K562 (cell line): ENCODE results near the gene TSPAN1. TPM values are rescaled to one million over a fixed set of nuclear protein-coding genes. Genes with fewer than 3 reads are reported as not detected.

Experiments used
- CC2D1A ChIP-seq: fragments of 450-650 bp; IDR thresholded peaks from 2 replicates; pipeline ENCODE4 v1.6.1; 2017; ENCODE audit warnings: mild to moderate bottlenecking
- CREM ChIP-seq: IDR thresholded peaks from 2 replicates; pipeline ENCODE4 v1.6.1; 2014; ENCODE audit warnings: antibody characterized with exemption, low read depth
- HMG20A ChIP-seq: fragments of 450-650 bp; formaldehyde crosslinking; conservative IDR thresholded peaks from 2 replicates; pipeline ENCODE4 v1.4.0; 2020; ENCODE audit warnings: mild to moderate bottlenecking, mixed read lengths
- KLF6 ChIP-seq: fragments of 250-450 bp; sonication (Bioruptor Pico); IDR thresholded peaks from 2 replicates; pipeline ENCODE4 v1.4.0; 2020; ENCODE audit warnings: mild to moderate bottlenecking, moderate library complexity, borderline replicate concordance
- NFE2 ChIP-seq: IDR thresholded peaks from 2 replicates; pipeline ENCODE4 v1.6.1; 2014; ENCODE audit warnings: antibody characterized with exemption, low read depth
- RB1 ChIP-seq: fragments of 450-650 bp; IDR thresholded peaks from 2 replicates; pipeline ENCODE4 v1.6.1; 2017; ENCODE audit warnings: low read depth, mild to moderate bottlenecking
- SIN3A ChIP-seq, 2 experiments: fragments of 150-350 bp in 1 of 2; IDR thresholded peaks; 2 replicates each; pipeline ENCODE4 v1.6.1; 2011 to 2016; ENCODE audit warnings: borderline replicate concordance in 2 of 2, low read depth in 2 of 2, low read length in 2 of 2, mild to moderate bottlenecking in 2 of 2, moderate library complexity in 2 of 2; ENCODE audit not compliant: control insufficient read depth in 1 of 2
- TAL1 ChIP-seq: fragments of 450-650 bp; IDR thresholded peaks from 2 replicates; pipeline ENCODE4 v1.6.1; 2016; ENCODE audit warnings: mild to moderate bottlenecking
- TRIM24 ChIP-seq, 2 experiments: fragments of 450-650 bp; IDR thresholded peaks; 2 replicates each; pipeline ENCODE4 v1.6.1; 2016
- U2AF2 ChIP-seq: fragments of 200-400 bp; formaldehyde crosslinking; optimal IDR thresholded peaks from 2 replicates; pipeline ENCODE3; 2017; ENCODE audit warnings: low read depth, mild to moderate bottlenecking, low read length
- polyA plus RNA-seq, 8 experiments: library from polyadenylated mRNA; depleted of rRNA in 4 of 8; stranded (reverse) in 5 of 8; unstranded in 3 of 8; fragments of >200 nt; fragmentation: Nextera tagmentation in 2 of 8; fragmentation: Illumina TruSeq in 1 of 8; extraction: Ambion mirVana in 2 of 8; extraction: Trizol in 1 of 8; gene quantifications; 2 replicates each; pipeline versions ENCODE4 v1.2.1 to v1.2.3, GENCODE V29; 2011 to 2014; ENCODE audit warnings: inconsistent platforms in 1 of 8, missing spikeins in 1 of 8
- total RNA-seq, 7 experiments: library from RNA; depleted of rRNA in 6 of 7; stranded (reverse); fragments of >200 nt in 6 of 7; fragmentation: Illumina TruSeq in 2 of 7; extraction: Trizol in 2 of 7; gene quantifications; 2 replicates each; pipeline versions ENCODE4 v1.2.1 to v1.2.3, GENCODE V29; 2011 to 2021; ENCODE audit warnings: low replicate concordance in 1 of 7
- TF ChIP-seq, protein P1 (sequence below), 2 experiments: fragments of 450-650 bp; formaldehyde crosslinking in 1 of 2; IDR thresholded peaks; 2 replicates each; pipeline versions ENCODE4 v1.4.0 to v1.6.1; 2014 to 2020; ENCODE audit warnings: mild to moderate bottlenecking in 2 of 2, borderline replicate concordance in 1 of 2, low read depth in 1 of 2
- TF ChIP-seq, protein P2 (sequence below): sonication (generic); formaldehyde crosslinking; IDR thresholded peaks from 2 replicates; pipeline ENCODE4 v1.8.0; 2022; ENCODE audit warnings: missing genetic modification reagents, mild to moderate bottlenecking, moderate library complexity, borderline replicate concordance
- TF ChIP-seq, protein P3 (sequence below): IDR thresholded peaks from 2 replicates; pipeline ENCODE4 v1.6.1; 2011; ENCODE audit warnings: borderline replicate concordance, low read depth, mild to moderate bottlenecking, moderate library complexity, low read length; ENCODE audit not compliant: insufficient read depth, poor library complexity, severe bottlenecking
- TF ChIP-seq, protein P4 (sequence below): fragments of 250-450 bp; sonication (Bioruptor Pico); IDR thresholded peaks from 2 replicates; pipeline ENCODE4 v1.5.0; 2022; ENCODE audit warnings: mild to moderate bottlenecking

The TSPAN1 gene
- total and polyA plus RNA-seq, 9 of the 15 experiments (the other 6 are each of a cell fraction or from before 2014, with no cell fraction given): 0.58 TPM; not detected in 8

DNA sequence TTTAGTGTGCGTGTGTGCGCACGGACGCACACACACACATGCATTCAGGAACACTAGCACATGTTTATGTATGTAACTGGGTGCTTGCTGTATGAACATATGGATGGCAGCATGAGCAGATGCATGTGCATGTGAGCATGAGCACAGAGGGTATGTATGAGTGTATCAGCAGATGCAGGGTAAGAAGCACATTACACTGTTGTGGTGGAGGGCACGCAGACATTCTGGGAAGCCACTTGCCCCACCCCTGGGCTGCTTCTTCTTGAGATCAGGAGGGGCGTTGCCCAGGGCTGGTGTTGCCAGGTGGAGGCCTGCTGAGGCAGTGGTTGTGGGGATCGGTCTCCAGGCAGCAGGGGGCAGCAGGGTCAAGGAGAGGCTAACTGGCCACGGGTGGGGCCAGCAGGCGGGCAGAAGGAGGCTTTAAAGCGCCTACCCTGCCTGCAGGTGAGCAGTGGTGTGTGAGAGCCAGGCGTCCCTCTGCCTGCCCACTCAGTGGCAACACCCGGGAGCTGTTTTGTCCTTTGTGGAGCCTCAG, 5.3 kb downstream of the TSPAN1 start (continued):
- TF ChIP-seq, protein P1, sequence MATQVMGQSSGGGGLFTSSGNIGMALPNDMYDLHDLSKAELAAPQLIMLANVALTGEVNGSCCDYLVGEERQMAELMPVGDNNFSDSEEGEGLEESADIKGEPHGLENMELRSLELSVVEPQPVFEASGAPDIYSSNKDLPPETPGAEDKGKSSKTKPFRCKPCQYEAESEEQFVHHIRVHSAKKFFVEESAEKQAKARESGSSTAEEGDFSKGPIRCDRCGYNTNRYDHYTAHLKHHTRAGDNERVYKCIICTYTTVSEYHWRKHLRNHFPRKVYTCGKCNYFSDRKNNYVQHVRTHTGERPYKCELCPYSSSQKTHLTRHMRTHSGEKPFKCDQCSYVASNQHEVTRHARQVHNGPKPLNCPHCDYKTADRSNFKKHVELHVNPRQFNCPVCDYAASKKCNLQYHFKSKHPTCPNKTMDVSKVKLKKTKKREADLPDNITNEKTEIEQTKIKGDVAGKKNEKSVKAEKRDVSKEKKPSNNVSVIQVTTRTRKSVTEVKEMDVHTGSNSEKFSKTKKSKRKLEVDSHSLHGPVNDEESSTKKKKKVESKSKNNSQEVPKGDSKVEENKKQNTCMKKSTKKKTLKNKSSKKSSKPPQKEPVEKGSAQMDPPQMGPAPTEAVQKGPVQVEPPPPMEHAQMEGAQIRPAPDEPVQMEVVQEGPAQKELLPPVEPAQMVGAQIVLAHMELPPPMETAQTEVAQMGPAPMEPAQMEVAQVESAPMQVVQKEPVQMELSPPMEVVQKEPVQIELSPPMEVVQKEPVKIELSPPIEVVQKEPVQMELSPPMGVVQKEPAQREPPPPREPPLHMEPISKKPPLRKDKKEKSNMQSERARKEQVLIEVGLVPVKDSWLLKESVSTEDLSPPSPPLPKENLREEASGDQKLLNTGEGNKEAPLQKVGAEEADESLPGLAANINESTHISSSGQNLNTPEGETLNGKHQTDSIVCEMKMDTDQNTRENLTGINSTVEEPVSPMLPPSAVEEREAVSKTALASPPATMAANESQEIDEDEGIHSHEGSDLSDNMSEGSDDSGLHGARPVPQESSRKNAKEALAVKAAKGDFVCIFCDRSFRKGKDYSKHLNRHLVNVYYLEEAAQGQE (IDR thresholded peaks at IDR 0.05; ENCODE audit: borderline replicate concordance): peak; percentile 86
- TF ChIP-seq, protein P1 (CRISPR knock-in tag; IDR thresholded peaks at IDR 0.05; ENCODE audit: low read depth): no peak
- TF ChIP-seq U2AF2 (no peak), CREM (0 out of 2 replicates have a peak, but pooled peaks have one; percentile 5), RB1 (peak; percentile 70; the same call in 1 of the 2 replicates), KLF6 (CRISPR knock-in tag) (no peak), TAL1 (no peak), SIN3A (IDR thresholded peaks at IDR 0.05; ENCODE audit: borderline replicate concordance in 2 of 2, control insufficient read depth in 1 of 2, low read depth in 2 of 2, low read length in 2 of 2) (no peak), NFE2 (no peak), TRIM24 (IDR thresholded peaks at IDR 0.05) (no peak), CC2D1A (peak; percentile 58; the same call in 1 of the 2 replicates), HMG20A (CRISPR knock-in tag) (no peak)
- TF ChIP-seq, protein P2, sequence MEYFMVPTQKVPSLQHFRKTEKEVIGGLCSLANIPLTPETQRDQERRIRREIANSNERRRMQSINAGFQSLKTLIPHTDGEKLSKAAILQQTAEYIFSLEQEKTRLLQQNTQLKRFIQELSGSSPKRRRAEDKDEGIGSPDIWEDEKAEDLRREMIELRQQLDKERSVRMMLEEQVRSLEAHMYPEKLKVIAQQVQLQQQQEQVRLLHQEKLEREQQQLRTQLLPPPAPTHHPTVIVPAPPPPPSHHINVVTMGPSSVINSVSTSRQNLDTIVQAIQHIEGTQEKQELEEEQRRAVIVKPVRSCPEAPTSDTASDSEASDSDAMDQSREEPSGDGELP (CRISPR knock-in tag): peak; percentile 32; the same call in 1 of the 2 replicates
- TF ChIP-seq, protein P3, sequence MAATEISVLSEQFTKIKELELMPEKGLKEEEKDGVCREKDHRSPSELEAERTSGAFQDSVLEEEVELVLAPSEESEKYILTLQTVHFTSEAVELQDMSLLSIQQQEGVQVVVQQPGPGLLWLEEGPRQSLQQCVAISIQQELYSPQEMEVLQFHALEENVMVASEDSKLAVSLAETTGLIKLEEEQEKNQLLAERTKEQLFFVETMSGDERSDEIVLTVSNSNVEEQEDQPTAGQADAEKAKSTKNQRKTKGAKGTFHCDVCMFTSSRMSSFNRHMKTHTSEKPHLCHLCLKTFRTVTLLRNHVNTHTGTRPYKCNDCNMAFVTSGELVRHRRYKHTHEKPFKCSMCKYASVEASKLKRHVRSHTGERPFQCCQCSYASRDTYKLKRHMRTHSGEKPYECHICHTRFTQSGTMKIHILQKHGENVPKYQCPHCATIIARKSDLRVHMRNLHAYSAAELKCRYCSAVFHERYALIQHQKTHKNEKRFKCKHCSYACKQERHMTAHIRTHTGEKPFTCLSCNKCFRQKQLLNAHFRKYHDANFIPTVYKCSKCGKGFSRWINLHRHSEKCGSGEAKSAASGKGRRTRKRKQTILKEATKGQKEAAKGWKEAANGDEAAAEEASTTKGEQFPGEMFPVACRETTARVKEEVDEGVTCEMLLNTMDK: peak; percentile 29
- TF ChIP-seq, protein P4, sequence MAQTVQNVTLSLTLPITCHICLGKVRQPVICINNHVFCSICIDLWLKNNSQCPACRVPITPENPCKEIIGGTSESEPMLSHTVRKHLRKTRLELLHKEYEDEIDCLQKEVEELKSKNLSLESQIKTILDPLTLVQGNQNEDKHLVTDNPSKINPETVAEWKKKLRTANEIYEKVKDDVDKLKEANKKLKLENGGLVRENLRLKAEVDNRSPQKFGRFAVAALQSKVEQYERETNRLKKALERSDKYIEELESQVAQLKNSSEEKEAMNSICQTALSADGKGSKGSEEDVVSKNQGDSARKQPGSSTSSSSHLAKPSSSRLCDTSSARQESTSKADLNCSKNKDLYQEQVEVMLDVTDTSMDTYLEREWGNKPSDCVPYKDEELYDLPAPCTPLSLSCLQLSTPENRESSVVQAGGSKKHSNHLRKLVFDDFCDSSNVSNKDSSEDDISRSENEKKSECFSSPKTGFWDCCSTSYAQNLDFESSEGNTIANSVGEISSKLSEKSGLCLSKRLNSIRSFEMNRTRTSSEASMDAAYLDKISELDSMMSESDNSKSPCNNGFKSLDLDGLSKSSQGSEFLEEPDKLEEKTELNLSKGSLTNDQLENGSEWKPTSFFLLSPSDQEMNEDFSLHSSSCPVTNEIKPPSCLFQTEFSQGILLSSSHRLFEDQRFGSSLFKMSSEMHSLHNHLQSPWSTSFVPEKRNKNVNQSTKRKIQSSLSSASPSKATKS (CRISPR knock-in tag): no peak
